Activated CD4-positive, alpha-beta T cell treated with anti-CD3 and anti-CD28 coated beads, Interleukin-2, Interleukin-6, amounts not matched to agents 100 ng/mL and 50 ng/mL, durations not matched to agents 16 hours and 8 hours (primary cell): ENCODE results near the gene DAAM1.

Experiments used
- DNase-seq: peaks from one replicate; pipeline ENCODE4 v3.0.0-alpha.2; 2020

The DAAM1 gene

GRCh38 chr14:59376686-59377085 is 188.2 kb downstream of the DAAM1 start:
- DNase-seq, result no peak

DNA sequence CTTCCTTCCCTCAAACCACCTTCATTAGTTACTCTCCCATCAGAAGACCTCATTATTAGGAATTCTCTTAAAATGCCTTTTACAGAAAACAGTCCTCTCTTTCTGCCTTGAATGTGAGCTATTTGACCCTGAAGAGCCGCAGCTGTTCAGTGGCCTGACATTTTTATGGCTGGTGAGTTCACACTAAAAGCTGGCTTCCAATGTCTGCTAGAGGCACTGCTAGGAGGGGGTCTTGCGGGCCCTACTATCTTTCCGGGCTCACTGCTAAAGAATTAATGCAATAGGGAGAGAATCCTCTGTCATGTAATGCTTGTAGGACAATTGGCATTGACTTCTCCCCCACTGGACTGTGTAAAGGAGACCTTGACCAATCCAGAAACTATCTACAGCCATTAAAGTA is 189.0 kb downstream of the DAAM1 start:
- DNase-seq, result no peak

GRCh38 chr14:59377991-59378601 is 189.6 kb downstream of the DAAM1 start:
- DNase-seq, result no peak

DNA sequence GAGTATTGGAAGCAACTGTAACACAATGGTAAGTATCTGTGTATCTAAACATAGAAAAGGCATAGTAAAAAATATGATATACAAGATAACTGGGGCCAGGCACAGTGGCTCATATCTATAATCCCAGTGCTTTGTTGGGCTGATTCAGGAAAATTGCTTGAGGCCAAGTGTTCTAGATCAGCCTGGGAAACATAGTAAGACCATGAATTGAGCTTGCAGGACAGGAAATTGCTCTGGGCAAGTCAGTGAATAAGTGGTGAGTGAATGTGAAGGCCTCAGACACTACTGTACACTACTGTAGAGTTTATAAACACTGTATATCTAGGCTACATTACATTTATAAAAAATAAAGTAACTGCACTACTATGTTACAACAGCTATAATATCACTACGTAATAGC is 201.5 kb downstream of the DAAM1 start:
- DNase-seq, result no peak

DNA sequence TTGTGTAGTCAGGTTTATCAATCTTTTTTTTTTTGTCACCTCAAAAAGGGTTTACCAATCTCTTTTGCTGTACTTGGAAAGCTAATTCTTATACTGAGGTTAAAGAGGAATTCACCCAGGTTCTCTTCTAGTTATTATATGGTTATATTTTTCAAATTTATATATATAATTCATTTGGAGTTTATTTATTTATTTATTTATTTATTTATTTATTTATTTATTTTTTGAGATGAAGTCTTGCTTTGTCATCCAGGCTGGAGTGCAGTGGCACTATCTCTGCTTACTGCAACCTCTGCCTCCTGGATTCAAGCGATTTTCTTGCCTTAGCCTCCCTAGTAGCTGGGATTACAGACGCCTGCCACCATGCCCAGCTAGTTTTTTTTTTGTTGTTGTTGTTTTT is 202.9 kb downstream of the DAAM1 start:
- no peak for DNase-seq

- DNase-seq, result no peak
Measured at GRCh38 chr14:59394268-59394667, 205.8 kb downstream of the DAAM1 start.

- DNase-seq, result no peak
Measured at GRCh38 chr14:59395672-59396071, 207.2 kb downstream of the DAAM1 start.

DNA sequence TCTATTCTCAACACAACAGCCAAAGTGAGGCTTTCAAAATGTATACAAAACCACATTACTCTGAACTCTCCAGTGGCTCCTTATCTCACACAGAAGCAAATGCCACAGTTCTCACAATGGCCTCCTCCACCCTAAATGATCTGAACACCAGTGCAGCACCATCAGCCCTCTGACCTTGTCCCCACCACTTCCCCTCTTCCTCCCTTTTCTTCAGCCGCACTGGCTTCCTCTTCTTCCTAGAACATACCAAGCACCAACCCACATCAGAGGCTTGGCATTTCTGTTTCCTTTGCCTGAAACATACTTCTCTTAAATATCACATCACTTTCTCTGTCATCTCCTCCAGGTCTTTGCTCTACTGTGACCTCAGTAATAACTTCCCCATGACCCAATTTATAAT is 210.4 kb downstream of the DAAM1 start:
- DNase-seq, result peak; percentile 16

DNA sequence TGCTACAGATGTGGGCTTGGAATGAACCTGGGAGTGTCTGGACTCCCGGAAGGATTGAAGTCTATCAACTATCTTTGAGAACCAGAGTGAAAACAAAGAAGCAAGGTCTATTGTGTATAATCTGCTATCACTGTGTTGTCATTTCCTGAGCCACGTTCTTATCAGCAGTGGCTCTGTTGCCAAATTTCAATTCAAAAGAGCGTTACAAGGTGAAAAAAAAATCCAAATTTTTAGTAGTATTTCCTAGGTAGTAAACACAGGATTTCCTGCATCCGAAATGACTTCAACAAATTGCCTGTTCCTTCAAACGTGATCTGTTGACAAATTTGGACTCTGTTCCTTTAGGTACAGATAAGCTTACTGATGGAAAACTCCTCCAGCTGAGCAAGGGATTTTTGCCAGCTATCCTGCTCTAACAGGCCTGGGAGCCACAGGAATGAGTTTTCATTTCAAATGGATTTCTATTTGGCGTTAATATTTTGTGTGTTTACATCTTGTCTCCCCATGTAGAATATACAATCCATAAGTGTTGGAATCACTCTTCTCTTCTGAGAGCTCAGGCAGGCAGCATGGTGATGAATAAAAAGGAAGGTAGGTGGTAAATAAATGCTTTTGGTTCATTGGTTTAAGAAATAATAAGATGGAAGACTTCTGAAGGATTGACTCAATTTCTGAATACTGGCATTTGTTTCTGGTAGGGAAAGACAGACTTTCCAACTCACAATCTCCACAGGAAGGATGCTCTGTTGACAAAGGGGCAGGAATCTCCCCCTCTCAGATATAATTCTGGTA is 218.2 kb downstream of the DAAM1 start:
- no peak for DNase-seq

- DNase-seq, result no peak
Measured at GRCh38 chr14:59407246-59408010, 219.0 kb downstream of the DAAM1 start.

GRCh38 chr14:59415836-59416602 is 227.6 kb downstream of the DAAM1 start:
- DNase-seq, result no peak

- no peak for DNase-seq
Measured at GRCh38 chr14:59417311-59417710, 228.8 kb downstream of the DAAM1 start.

GRCh38 chr14:59419303-59419702 is 230.8 kb downstream of the DAAM1 start:
- DNase-seq, result no peak
